ENCODE measurements around the gene LCP1.

The LCP1 gene

DNA sequence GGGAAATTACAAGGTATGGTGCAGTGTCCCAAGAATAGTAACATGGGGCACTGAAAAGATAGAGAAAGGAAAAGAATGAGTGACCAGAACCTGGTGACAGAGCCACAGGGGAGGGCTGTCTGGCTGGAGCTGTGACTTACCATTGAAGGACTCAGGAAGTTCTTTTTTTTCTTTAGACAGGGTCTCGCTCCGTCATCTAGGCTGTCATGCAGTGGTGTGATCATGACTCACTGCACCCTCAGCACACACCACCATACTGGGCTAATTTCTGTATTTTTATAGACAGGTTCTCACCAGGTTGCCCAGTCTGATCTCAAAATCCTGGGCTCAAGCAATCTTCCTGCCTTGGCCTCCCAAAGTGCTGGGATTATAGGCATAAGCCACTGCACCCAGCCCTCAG is 68.4 kb downstream of the LCP1 start:
- Histone ChIP-seq H3K27me3 (no peaks in the 10 kb centered on the region; the same call in 1 of the 2 replicates), H3K36me3 (no peaks in the 10 kb centered on the region), H3K4me1 (no peaks in the 10 kb centered on the region), H3K4me3 (ENCODE audit: low read depth, low read length) (no peak overlapping the region), H3K9me3 (no peaks in the 10 kb centered on the region)
- TF ChIP-seq, protein P1, sequence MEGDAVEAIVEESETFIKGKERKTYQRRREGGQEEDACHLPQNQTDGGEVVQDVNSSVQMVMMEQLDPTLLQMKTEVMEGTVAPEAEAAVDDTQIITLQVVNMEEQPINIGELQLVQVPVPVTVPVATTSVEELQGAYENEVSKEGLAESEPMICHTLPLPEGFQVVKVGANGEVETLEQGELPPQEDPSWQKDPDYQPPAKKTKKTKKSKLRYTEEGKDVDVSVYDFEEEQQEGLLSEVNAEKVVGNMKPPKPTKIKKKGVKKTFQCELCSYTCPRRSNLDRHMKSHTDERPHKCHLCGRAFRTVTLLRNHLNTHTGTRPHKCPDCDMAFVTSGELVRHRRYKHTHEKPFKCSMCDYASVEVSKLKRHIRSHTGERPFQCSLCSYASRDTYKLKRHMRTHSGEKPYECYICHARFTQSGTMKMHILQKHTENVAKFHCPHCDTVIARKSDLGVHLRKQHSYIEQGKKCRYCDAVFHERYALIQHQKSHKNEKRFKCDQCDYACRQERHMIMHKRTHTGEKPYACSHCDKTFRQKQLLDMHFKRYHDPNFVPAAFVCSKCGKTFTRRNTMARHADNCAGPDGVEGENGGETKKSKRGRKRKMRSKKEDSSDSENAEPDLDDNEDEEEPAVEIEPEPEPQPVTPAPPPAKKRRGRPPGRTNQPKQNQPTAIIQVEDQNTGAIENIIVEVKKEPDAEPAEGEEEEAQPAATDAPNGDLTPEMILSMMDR (IDR thresholded peaks at IDR 0.05; ENCODE audit: low read depth, low read length) = no peak
- no peak for DNase-seq

DNA sequence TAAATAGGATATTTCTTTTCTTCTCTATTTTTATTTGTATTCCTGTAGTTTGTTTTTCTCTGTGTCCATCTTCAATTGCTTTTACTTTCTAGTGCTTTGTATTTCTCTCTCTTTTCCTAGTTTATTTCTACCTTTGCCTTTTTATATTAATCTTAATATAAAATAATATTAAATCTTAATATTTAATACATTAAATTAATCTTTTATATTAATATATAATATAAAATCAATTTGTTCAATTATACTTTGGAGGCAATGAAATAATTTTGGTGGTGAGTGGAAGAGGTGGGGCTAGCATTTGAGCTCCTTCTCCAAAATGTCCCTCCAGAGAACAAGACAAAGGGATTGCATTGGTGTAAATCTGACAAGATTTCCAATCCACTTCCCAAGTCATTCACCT is 70.8 kb downstream of the LCP1 start:
- DNase-seq = no peak
- Histone ChIP-seq H3K4me1 (no peaks in the 10 kb centered on the region), H3K36me3 (no peaks in the 10 kb centered on the region), H3K4me3 (ENCODE audit: low read depth, low read length) (no peak overlapping the region), H3K27me3 (no peaks in the 10 kb centered on the region; the same call in 1 of the 2 replicates), H3K9me3 (no peaks in the 10 kb centered on the region)
- TF ChIP-seq, protein P1 (IDR thresholded peaks at IDR 0.05; ENCODE audit: low read depth, low read length) = no peak

DNA sequence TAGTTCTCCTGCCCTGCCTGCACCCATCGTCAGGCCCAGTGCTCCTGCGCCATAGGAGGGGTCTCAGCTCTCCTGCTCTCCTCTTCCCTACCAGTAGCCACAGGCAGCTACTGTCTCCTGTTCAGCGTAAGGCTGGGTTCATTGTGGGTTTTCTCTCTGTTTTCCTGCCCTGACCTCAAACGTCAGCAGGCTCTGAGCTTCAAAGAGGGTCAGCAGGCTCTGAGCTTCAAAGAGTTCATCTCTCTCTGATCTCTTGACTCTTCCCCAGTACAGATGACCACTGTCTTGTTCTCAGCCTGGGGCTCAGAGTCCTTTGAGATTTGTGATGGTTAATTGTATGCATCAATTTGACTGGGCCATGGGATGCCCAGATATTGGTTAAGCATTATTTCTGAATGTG is 72.5 kb downstream of the LCP1 start:
- TF ChIP-seq, protein P1 (IDR thresholded peaks at IDR 0.05; ENCODE audit: low read depth, low read length) = no peak
- Histone ChIP-seq H3K36me3 (no peaks in the 10 kb centered on the region), H3K9me3 (no peaks in the 10 kb centered on the region)

GRCh38 chr13:46106839-46107371 is 75.1 kb downstream of the LCP1 start:
- Histone ChIP-seq H3K4me3 (ENCODE audit: low read depth, low read length) (no peak overlapping the region), H3K27me3 (no peaks in the 10 kb centered on the region; the same call in 1 of the 2 replicates), H3K4me1 (no peaks in the 10 kb centered on the region), H3K36me3 (no peaks in the 10 kb centered on the region), H3K9me3 (no peaks in the 10 kb centered on the region)
- TF ChIP-seq, protein P1 (IDR thresholded peaks at IDR 0.05; ENCODE audit: low read depth, low read length) = no peak
- DNase-seq = no peak

More for the DNA sequence above, 72.5 kb downstream of the LCP1 start:
- no peak for DNase-seq
- no peaks in the 10 kb centered on the region for H3K4me1 ChIP-seq
- no peak overlapping the region for H3K4me3 ChIP-seq (ENCODE audit: low read depth, low read length)
- H3K27me3 ChIP-seq = no peaks in the 10 kb centered on the region; the same call in 1 of the 2 replicates

DNA sequence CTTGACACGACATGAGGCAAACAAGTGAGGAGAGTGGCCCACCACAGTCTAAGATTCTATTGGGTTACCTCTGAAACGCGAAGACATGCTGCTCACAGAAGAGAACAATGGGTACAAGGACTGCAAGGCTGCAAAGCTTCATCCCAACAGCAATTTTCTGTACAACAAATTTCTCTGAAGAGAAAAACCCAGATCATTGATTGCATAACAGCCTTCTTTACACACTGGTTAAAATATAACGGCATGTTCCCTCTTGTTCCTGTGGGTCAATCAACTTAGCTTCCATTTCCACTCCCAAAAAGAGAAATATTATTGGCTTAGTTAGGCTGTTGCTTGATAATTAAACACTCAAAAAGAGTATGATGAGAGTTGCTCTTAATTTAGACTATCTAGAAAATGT is 77.1 kb downstream of the LCP1 start, which contains the start of gene CPB2:
Gene CPB2 (minus strand): TSS at position 166 of the 400 bp plus-strand sequence. CDS start 24 bp downstream, at position 142.
- no peaks in the 10 kb centered on the region for H3K9me3 ChIP-seq
- no peaks in the 10 kb centered on the region for H3K27me3 ChIP-seq
- no peak for DNase-seq
- H3K4me1 ChIP-seq = no peaks in the 10 kb centered on the region
- TF ChIP-seq, protein P1 (IDR thresholded peaks at IDR 0.05; ENCODE audit: low read depth, low read length) = no peak
- no peaks in the 10 kb centered on the region for H3K36me3 ChIP-seq
- H3K4me3 ChIP-seq (ENCODE audit: low read depth, low read length) = no peak within 1 kb of the TSS

DNA sequence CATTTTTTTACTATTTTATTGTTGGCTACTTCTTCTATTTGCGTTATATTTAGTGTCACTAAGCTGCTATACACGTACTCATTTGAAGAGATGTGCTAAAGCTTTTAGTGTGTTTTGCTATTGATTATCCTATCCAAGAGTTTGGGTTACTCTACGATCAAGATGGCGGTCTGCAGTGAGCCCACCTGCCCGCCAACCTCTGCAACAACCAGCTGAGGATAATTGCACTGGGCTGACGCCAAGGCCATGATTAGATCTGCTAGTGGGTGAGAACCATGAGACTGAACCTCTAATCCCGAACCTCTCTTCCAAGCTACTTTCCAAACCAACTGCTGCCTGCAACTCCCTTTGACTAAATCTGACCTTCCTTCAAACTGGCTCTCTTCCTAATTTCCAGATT is 78.9 kb downstream of the LCP1 start:
- no peaks in the 10 kb centered on the region for H3K4me1 ChIP-seq
- no peaks in the 10 kb centered on the region for H3K36me3 ChIP-seq
- no peaks in the 10 kb centered on the region for H3K27me3 ChIP-seq
- DNase-seq = no peak
- TF ChIP-seq, protein P1 (IDR thresholded peaks at IDR 0.05; ENCODE audit: low read depth, low read length) = no peak
- H3K9me3 ChIP-seq = no peaks in the 10 kb centered on the region
- H3K4me3 ChIP-seq (ENCODE audit: low read depth, low read length) = no peak overlapping the region
